Activated T-helper 17 cell treated with anti-CD3 and anti-CD28 coated beads, Interleukin-2, amount 50 U/mL, for 72 hours (primary cell): Measurements from ENCODE around the gene EPS8L3. TPM values are rescaled to one million over a fixed set of nuclear protein-coding genes. Genes with fewer than 3 reads are reported as not detected.
"Not testable (repeated sequence)": the region's sequence is repeated elsewhere in the genome, so short reads cannot be mapped to it uniquely, and the experiment has no call there.

ENCODE experiments used
- ATAC-seq: fragments of 150-1000 bp; cut with Tn5 transposase; replicated peaks from 2 replicates; pipeline ENCODE4 v1.10.0; 2021; ENCODE audit warnings: mild to moderate bottlenecking, moderate library complexity
- H3K27ac Mint-ChIP-seq: one replicate; pipeline ENCODE4 v1.8.0; 2022; ENCODE audit warnings: mixed read lengths
- H3K27me3 Mint-ChIP-seq: one replicate; pipeline ENCODE4 v1.8.0; 2022; ENCODE audit warnings: mixed read lengths
- H3K36me3 Mint-ChIP-seq: one replicate; pipeline ENCODE4 v1.8.0; 2022; ENCODE audit warnings: low read depth, mild to moderate bottlenecking, mixed read lengths
- H3K4me1 Mint-ChIP-seq: one replicate; pipeline ENCODE4 v1.8.0; 2022; ENCODE audit warnings: mixed read lengths
- H3K4me3 Mint-ChIP-seq: one replicate; pipeline ENCODE4 v1.8.0; 2022; ENCODE audit warnings: mild to moderate bottlenecking, mixed read lengths
- H3K9me3 Mint-ChIP-seq: one replicate; pipeline ENCODE4 v1.8.0; 2022; ENCODE audit warnings: mixed read lengths
- total RNA-seq, 2 donors: library from RNA; stranded (reverse); gene quantifications; one replicate each; pipeline ENCODE4 v1.2.3, GENCODE V29; 2022

The EPS8L3 gene
- total RNA-seq, 2 donors from 2014 or later: not detected

DNA sequence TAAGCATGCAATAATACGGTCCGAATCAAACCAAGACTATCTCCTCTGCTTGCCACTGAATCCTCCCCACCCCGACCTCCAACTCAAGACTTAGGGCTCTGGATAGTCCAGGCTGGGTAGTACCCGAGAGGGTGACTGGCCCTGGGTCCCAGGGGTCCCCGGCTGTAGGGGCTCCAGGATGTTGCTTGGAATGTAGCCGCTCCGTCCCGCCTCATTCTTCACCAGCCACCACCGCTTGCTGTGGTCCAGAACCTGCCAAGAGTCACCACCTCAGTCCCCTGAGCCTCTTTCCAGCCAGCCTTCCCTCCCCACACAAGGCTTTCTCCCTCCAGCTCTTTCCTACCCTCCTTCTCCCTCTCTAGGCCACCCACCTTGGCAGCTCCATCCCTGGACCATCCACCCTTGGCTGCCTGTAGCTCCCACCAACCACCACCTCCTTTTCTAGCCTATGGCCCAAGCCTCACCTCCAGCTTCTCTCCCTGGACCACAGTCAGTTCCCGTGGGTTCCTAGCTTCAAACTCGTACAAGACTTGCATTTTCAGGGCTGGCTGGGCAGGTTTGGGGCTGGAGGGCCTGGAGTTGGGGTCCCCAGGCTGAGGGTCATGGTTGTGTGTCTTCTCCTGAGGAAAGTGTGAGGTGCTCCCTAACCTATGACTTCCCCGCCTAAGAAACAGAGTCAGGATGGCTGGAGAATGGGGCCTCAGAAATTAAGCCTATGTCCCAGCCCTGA, 12.0 kb downstream of the EPS8L3 start:
- no peak for ATAC-seq
- Mint-ChIP-seq H3K27ac (no peak overlapping the region), H3K36me3 (no peaks in the 10 kb centered on the region), H3K9me3 (no peaks in the 10 kb centered on the region), H3K4me3 (no peak overlapping the region), H3K27me3 (peaks cover 28% of the 10 kb centered on the region), H3K4me1 (no peaks in the 10 kb centered on the region)

DNA sequence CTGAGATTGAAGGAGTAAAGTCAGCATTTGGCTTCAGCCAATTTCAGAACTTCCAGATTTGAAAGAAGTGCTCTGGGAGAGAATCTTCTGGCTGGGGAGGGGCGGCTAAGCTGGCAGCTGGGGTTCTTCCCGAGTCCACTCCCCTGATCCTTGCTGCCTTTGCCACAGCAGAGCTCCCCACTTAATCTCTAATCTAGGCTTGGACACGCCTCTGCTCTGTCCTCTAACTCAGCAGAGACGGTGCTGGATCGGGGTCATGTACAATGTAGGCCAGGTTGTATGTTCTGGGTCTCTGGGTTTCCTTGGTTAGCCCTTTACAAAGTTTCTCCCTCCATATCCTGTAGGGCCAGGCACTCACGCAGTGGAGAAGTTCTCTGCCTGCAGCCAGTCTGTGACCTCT, 12.8 kb downstream of the EPS8L3 start:
- Mint-ChIP-seq H3K27ac (no peak overlapping the region), H3K4me3 (no peak overlapping the region), H3K27me3 (peaks cover 28% of the 10 kb centered on the region), H3K4me1 (no peaks in the 10 kb centered on the region), H3K36me3 (no peaks in the 10 kb centered on the region), H3K9me3 (no peaks in the 10 kb centered on the region)
- no peak for ATAC-seq

GRCh38 chr1:109750241-109750882, 13.4 kb downstream of the EPS8L3 start:
- peaks cover 28% of the 10 kb centered on the region for H3K27me3 Mint-ChIP-seq

DNA sequence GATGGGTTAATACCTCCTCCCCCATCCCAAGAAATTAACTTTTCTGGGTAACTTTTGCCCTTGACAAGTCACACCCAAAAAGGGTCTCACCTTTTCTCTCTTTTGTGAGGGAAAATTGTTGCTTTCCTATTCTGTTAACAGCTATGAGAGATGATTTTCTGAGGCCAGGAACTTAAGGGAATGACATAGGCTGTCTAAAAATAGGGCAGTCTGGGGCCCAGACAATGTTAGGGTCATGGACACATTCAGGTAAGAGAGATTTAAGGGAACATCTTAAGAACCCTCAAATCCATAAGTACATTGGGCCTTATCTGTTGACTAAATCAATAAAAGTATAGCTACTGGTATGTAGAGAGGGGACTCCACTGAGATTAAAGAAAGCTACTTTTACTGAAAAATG, 14.5 kb downstream of the EPS8L3 start:
- H3K9me3 Mint-ChIP-seq: no peaks in the 10 kb centered on the region
- no peak for ATAC-seq
- H3K27ac Mint-ChIP-seq: no peak overlapping the region
- H3K27me3 Mint-ChIP-seq: peaks cover 28% of the 10 kb centered on the region
- H3K4me1 Mint-ChIP-seq: no peaks in the 10 kb centered on the region
- no peak overlapping the region for H3K4me3 Mint-ChIP-seq
- H3K36me3 Mint-ChIP-seq: no peaks in the 10 kb centered on the region

More at GRCh38 chr1:109750241-109750882, 13.4 kb downstream of the EPS8L3 start:
- H3K4me1 Mint-ChIP-seq: no peaks in the 10 kb centered on the region
- no peaks in the 10 kb centered on the region for H3K36me3 Mint-ChIP-seq
- no peaks in the 10 kb centered on the region for H3K9me3 Mint-ChIP-seq
- H3K27ac Mint-ChIP-seq: no peak overlapping the region
- no peak overlapping the region for H3K4me3 Mint-ChIP-seq
- ATAC-seq: no peak

DNA sequence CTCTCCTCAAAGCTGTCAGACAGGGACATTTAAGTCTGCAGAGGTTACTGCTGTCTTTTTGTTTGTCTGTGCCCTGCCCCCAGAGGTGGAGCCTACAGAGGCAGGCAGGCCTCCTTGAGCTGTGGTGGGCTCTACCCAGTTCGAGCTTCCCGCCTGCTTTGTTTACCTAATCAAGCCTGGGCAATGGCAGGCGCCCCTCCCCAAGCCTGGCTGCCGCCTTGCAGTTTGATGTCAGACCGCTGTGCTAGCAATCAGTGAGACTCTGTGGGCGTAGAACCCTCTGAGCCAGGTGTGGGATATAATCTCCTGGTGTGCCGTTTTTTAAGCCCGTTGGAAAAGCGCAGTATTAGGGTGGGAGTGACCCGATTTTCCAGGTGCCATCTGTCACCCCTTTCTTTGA, 15.4 kb downstream of the EPS8L3 start:
- not testable (repeated sequence) for ATAC-seq, H3K27ac Mint-ChIP-seq, H3K4me3 Mint-ChIP-seq, H3K9me3 Mint-ChIP-seq, H3K36me3 Mint-ChIP-seq, H3K4me1 Mint-ChIP-seq
- peaks cover 28% of the 10 kb centered on the region for H3K27me3 Mint-ChIP-seq

- Mint-ChIP-seq H3K27me3 (no peaks in the 10 kb centered on the region), H3K4me3 (peak within 1 kb of the TSS; percentile 74), H3K4me1 (peaks cover 8% of the 10 kb centered on the region), H3K9me3 (no peaks in the 10 kb centered on the region), H3K27ac (peak within 1 kb of the TSS; percentile 42), H3K36me3 (peaks cover 16% of the 10 kb centered on the region)
- ATAC-seq: peak; percentile 1
Observed at GRCh38 chr1:109740615-109741373, 22.9 kb downstream of the EPS8L3 start, which contains the start of gene GSTM3. GSTM3 (minus strand) TSS chr1:109741038; CDS start chr1:109740287, 751 bp downstream.

DNA sequence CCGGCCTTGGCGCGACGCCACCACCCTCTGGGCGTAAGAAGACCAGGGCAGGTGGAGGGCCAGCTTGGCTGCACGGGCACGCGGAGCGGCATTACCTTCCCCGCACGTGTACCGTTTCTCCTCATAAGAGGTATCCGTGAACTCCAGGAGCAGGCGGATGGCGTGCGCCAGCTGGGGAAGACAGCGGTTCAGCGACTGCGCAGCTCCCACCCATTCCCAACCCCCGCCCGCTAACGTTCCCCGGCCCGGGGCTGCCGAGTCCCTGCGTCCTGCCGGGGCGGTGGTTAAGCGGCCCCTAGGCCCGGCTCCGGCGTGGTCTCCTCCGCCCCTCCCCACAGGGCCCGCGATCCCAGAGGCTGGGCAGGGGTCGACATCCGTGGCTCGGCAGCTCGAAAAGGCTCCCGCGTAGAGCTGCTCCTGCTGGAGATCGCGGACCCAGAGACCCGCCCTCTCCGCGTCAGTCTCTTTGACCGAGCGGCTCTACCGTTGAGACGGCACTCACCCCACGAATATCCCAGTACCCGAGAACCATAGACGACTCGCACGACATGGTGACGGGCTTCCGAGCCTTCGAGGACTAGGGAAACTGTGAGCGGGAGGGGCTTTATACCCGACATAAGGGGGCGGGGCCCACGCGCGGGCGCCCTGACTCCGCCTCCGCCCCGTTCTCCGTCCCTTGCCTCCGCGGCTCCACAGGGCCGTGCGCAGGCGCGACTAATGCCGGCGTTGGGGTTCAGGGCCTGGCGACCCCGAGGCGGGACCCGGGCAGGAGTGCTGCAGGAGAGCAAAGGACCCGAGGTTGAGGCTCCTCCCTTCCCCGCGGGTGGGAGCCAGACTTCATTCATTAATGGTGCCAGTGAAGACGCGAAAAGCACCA, 23.7 kb downstream of the EPS8L3 start:
- ATAC-seq: peak; percentile 98
- Mint-ChIP-seq H3K4me3 (peak overlapping the region; percentile 74), H3K4me1 (peaks cover 8% of the 10 kb centered on the region), H3K36me3 (peaks cover 16% of the 10 kb centered on the region), H3K27me3 (no peaks in the 10 kb centered on the region), H3K27ac (peak overlapping the region; percentile 42), H3K9me3 (no peaks in the 10 kb centered on the region)

DNA sequence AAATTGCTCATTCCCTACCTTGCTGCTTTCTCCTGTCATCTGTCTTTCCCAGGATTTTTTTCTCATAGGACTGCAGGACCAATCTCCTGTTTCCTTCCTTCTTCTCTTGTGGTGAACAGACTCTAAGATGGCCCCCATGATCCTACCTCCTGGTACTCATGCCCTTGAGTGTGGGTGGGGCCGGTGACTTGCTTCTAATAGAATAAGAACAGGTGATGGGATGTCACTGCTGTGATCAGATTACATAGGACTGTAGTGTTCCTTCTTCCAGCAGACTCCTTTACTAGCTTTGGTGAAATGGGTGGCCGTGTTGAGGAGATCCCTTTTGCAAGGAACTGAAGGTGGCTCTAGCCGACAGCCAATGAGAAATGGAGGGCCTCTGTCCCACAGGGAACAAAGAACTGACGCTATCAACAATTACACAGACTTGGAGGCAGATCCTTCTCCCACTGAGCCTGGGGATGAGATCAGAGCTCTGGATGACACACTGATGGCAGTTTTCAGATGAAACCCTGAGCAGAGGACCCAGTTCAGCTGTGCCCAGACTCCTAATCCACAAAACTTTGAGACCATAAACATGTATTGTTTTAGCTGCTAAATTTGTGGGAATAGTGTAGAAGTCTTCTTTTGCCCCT, 30.4 kb downstream of the EPS8L3 start:
- peaks cover 7% of the 10 kb centered on the region for H3K27me3 Mint-ChIP-seq
- H3K27ac Mint-ChIP-seq: no peak overlapping the region
- no peaks in the 10 kb centered on the region for H3K4me1 Mint-ChIP-seq
- peaks cover 16% of the 10 kb centered on the region for H3K36me3 Mint-ChIP-seq
- no peak overlapping the region for H3K4me3 Mint-ChIP-seq
- no peak for ATAC-seq
- H3K9me3 Mint-ChIP-seq: no peaks in the 10 kb centered on the region

GRCh38 chr1:109732390-109732881, 31.3 kb downstream of the EPS8L3 start:
- Mint-ChIP-seq H3K4me1 (no peaks in the 10 kb centered on the region), H3K27ac (no peak overlapping the region), H3K4me3 (no peak overlapping the region), H3K9me3 (no peaks in the 10 kb centered on the region), H3K27me3 (peaks cover 7% of the 10 kb centered on the region), H3K36me3 (peaks cover 12% of the 10 kb centered on the region)
- no peak for ATAC-seq

DNA sequence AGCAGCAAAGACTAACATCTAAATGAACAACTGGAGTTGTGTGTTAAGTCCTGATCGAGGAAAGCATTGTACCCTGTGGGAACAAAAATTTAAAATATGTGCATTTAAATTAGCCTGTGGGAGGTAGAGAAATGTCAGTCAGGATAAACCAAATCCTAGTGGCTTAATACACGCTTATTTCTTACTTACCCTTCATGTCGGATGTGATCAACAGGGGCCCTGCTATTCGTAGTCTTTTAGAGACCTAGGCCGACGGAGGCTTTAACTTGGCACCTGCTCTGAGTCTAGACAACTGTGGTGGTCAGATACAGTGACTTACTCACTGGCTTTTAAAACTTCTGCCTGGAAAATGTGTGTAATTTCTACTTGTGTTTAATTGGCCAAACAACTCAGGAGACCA, 33.1 kb downstream of the EPS8L3 start:
- no peak for ATAC-seq
- Mint-ChIP-seq H3K4me3 (no peak overlapping the region), H3K4me1 (no peaks in the 10 kb centered on the region), H3K27me3 (peaks cover 12% of the 10 kb centered on the region), H3K27ac (no peak overlapping the region), H3K9me3 (no peaks in the 10 kb centered on the region), H3K36me3 (no peaks in the 10 kb centered on the region)

- Mint-ChIP-seq H3K27ac (no peak overlapping the region), H3K9me3 (no peaks in the 10 kb centered on the region), H3K27me3 (peaks cover 12% of the 10 kb centered on the region), H3K4me3 (no peak overlapping the region), H3K4me1 (no peaks in the 10 kb centered on the region), H3K36me3 (no peaks in the 10 kb centered on the region)
- no peak for ATAC-seq
Observed at GRCh38 chr1:109728870-109729269, 34.9 kb downstream of the EPS8L3 start.

DNA sequence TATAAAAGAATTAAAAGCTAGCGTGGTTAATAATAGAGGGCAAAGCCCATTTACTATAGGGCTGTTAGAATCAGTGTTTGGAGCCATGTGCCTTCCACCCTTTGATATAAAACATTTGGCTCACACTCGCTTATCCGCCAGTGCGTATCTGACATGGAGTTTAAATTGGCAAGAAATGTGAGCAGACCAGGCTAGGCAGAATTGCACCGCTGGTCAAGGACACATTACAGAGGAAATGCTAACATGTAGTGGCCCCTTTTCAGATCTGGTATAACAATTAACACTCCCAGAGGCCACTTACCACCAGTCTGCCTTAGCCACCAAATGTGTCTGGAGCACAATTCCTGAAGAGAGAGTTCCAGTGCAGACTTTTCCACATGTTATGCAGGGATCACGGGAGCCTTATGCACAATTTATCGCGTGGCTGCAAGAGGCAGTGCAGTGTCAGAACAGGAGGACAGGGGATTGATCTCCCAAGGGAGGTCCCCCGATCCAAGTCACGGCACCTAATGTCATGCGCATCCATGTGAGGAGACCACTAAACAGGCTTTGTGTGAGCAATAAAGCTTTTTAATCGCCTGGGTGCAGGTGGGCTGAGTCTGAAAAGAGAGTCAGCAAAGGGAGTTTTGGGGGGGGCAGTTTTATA, 36.9 kb downstream of the EPS8L3 start:
- no peak for ATAC-seq
- Mint-ChIP-seq H3K36me3 (no peaks in the 10 kb centered on the region), H3K4me1 (no peaks in the 10 kb centered on the region), H3K9me3 (no peaks in the 10 kb centered on the region), H3K27me3 (peaks cover 12% of the 10 kb centered on the region), H3K4me3 (no peak overlapping the region), H3K27ac (no peak overlapping the region)

GRCh38 chr1:109726007-109726406, 37.7 kb downstream of the EPS8L3 start:
- no peak overlapping the region for H3K4me3 Mint-ChIP-seq
- no peak overlapping the region for H3K27ac Mint-ChIP-seq
- H3K4me1 Mint-ChIP-seq: no peaks in the 10 kb centered on the region
- ATAC-seq: no peak
- no peaks in the 10 kb centered on the region for H3K36me3 Mint-ChIP-seq
- no peaks in the 10 kb centered on the region for H3K9me3 Mint-ChIP-seq
- peaks cover 12% of the 10 kb centered on the region for H3K27me3 Mint-ChIP-seq
